GM13976 (cell line): ENCODE measurements around the gene MAPKAPK2.

Source experiments
- DNase-seq: peaks from one replicate; pipeline ENCODE4 v3.0.0; 2012; ENCODE audit warnings: low spot score
- in situ Hi-C: fragments of 300-500 bp; cut with MboI; formaldehyde crosslinking; loops from one replicate; pipeline ENCODE4 v1.12.0; 2022; ENCODE audit warnings: low sequenced_read_pairs, mixed read lengths, inconsistent platforms; ENCODE audit not compliant: unreplicated experiment
- TF ChIP-seq, protein P1 (sequence below): IDR thresholded peaks from 2 replicates; pipeline ENCODE4 v1.5.1; 2012; ENCODE audit warnings: borderline replicate concordance, mild to moderate bottlenecking; ENCODE audit not compliant: insufficient read depth; ENCODE audit errors: extremely low read depth, missing control alignments, control extremely low read depth

Gene MAPKAPK2

DNA sequence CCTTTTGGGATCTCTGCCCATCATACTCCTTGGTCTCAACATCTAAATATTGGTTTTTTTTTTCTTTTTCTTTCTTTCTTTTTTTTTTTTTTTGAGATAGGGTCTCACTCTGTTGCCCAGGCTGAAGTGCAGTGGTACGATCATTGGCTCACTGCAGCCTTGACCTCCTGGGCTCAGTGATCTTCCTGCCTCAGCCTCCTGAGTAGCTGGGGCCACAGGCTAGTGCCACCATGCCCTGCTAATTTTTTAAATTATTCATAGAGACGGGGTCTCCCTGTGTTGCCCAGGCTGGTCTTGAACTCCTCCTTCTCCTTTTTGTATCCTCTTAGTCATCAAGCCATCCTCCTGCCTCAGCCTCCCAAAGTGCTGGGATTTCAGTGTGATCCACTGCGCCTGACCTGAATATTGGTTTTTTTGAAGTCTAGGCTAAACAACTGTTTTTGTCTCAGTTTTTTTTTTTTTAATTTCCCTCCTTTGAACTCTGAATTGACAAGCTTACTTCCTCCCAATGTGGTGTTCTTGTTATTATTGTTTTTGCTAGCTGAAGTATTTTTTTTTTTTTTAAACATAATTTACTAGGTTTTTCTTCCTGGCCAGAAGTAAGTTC is 30.9 kb downstream of the MAPKAPK2 start:
- TF ChIP-seq, protein P1, sequence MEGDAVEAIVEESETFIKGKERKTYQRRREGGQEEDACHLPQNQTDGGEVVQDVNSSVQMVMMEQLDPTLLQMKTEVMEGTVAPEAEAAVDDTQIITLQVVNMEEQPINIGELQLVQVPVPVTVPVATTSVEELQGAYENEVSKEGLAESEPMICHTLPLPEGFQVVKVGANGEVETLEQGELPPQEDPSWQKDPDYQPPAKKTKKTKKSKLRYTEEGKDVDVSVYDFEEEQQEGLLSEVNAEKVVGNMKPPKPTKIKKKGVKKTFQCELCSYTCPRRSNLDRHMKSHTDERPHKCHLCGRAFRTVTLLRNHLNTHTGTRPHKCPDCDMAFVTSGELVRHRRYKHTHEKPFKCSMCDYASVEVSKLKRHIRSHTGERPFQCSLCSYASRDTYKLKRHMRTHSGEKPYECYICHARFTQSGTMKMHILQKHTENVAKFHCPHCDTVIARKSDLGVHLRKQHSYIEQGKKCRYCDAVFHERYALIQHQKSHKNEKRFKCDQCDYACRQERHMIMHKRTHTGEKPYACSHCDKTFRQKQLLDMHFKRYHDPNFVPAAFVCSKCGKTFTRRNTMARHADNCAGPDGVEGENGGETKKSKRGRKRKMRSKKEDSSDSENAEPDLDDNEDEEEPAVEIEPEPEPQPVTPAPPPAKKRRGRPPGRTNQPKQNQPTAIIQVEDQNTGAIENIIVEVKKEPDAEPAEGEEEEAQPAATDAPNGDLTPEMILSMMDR = no peak
- in situ Hi-C loops = no loop called here
- no peak for DNase-seq

DNA sequence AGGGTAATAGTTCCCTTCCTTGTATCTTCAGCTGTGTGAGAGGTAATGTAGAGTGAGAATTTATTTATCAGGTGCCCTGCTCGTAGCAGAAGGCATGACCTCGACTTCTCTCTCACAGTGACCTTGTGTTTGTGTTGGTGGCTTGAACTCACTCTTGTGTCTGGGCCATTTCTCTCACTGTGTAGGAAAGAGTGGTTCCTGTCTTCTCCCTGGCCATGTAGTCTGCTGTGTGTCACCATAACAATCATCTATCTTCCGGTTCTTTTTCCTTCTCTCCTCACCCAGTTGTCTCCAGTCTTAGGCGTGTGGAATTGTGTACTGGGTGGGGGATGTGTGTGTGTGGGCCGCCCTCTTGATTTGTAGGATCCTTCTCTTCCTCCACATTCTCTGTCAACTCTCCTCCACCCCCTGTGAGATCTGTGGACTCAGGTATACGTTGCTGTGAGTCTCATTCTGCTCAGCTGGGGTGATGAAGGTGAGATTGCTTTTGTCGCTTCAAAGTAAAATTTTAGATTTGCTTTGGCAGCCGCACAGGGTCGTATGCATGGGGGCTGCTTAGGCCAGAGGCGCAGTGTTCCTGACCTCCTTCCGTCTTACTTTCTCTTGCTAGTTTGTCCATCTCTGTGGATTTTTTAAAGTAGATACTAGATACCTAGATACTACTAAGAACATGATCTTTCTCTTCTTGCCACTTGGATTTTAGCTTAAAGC is 31.6 kb downstream of the MAPKAPK2 start:
- in situ Hi-C loops = no loop called here
- DNase-seq = no peak
- TF ChIP-seq, protein P1 = no peak

DNA sequence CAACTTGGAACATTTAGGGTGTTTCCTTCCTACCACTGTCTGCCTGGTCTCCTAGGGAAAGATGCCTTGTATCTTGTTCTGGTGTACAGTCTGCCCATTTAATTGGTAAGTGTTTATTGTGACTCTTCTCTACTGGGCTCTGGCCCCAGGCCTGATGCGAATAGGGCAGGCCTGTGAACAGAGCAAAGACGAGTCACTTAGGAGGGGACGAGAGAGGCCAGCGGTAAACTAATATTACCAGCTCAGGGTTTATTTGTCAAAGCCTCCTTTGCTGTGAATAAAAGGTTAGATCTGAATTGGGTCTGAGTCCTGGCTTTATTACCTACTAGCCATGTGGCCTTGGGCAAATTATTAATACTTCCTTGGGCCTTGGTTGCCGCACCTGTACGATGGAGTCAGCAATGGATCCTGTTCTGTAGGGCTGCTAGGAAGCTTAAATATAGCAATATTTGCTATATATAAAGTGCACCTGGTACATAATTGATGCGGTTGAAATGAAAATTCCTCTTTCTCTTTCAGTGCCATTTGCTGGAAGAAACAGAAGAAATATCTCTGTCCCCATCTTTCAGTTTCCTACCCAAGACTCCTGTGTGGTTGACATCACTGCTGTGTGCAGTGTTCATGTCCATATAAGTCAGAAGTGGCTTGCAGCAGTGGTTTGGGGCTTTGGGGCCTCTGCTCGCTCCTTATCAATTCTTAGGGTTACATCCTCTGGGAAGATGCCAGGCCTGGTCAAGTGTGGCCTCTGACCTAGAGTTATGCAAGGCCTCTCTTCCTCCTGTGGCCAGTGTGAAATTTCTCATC is 32.4 kb downstream of the MAPKAPK2 start:
- DNase-seq = peak; percentile 54
- TF ChIP-seq, protein P1 = no peak
- in situ Hi-C loops = no loop called here

DNA sequence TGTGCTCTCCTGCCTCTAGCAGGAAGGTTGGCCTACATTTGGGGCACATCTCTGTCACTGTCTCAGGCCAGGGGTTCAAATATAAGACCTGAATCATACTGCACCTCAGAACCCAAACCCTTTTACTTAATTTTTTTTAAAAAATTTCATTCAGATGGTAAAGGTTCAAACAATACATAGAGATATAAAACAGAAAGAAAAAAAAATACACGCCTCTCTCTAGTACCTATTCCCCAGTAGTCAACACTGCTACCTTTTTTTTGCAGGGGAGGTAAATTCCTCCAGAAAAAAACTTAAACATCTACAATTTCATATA is 32.9 kb downstream of the MAPKAPK2 start:
- in situ Hi-C loops = no loop called here
- TF ChIP-seq, protein P1 = no peak
- DNase-seq = no peak

DNA sequence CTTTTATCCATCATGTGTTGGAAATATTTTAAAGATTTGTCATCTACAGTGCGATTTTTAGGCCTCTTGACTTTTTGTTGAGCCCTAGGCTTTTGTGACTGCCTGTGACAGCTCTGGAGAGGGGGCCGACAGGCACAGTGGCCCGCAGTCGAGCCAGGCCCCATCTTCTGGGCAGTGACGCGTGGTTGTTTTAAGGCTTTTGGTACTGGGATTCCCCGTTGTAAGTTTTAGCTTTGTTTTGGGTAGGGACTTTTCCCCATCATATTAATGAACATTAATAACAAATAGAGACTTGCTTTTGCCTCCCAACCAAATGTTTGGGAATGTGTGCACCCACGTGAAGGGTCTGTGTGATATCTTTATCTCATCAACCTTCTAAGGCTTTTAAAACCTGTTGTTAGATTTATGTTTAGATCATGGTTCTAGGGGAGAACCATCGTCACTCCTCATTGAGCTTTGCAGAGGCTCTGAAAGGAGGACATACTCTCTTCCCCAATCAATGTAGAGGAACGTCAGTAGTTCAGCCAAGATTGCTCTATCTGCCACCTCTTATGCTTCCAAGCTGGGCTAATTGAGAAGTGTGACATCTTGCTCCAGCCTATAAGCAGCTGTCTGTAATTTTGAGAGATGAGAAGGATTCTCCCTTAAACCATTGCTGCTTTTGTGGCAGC is 34.6 kb downstream of the MAPKAPK2 start:
- peak; percentile 64 for DNase-seq
- TF ChIP-seq, protein P1 = no peak
- in situ Hi-C loops = no loop called here

DNA sequence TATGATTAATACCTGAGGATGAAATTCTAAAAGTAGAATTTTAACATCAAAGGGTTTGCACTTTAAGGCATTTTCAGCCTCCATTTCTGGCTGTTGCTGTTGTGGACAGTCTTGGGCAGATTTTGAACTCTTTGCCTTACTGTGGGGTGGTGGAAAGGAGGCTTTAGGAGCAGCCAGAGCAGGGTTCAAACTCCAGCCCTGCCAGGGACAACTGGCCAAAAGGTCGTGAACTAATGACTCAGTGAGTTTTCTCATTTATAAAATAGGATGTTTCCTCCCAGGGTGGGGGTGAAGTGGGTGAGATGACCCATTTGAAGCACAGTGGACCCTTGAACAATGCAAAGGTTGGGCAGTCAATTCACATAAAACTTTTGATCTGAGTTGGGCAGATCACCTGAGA is 36.7 kb downstream of the MAPKAPK2 start:
- TF ChIP-seq, protein P1 = no peak
- no peak for DNase-seq
- in situ Hi-C loops = no loop called here
